GM23338 (cell line): ENCODE data around the gene SMIM5.

Experiments
- CREB1 ChIP-seq: fragments of 250-450 bp; sonication (Bioruptor Pico); IDR thresholded peaks from 2 replicates; pipeline ENCODE4 v1.5.0; 2020; ENCODE audit warnings: low read depth, mild to moderate bottlenecking, moderate library complexity
- CTCF ChIP-seq, 2 experiments: fragments of 200-600 bp in 1 of 2; sonication (generic) in 1 of 2; conservative IDR thresholded peaks; 2 replicates each; pipeline versions ENCODE4 v1.5.1 to v1.6.1; 2016 to 2017; ENCODE audit warnings: antibody characterized with exemption in 2 of 2, low read depth in 2 of 2, mild to moderate bottlenecking in 2 of 2, moderate library complexity in 1 of 2
- ETS1 ChIP-seq: IDR thresholded peaks from 2 replicates; pipeline ENCODE4 v1.6.1; 2016; ENCODE audit warnings: antibody characterized with exemption
- EZH2 ChIP-seq: fragments of 200-600 bp; sonication (generic); IDR thresholded peaks from one replicate; pipeline ENCODE4 v1.8.0; 2017; ENCODE audit warnings: antibody characterized with exemption, mild to moderate bottlenecking, low read depth; ENCODE audit not compliant: unreplicated experiment
- EZH2phosphoT487 ChIP-seq: fragments of 200-600 bp; sonication (generic); IDR thresholded peaks from one replicate; pipeline ENCODE4 v1.8.1; 2018; ENCODE audit warnings: antibody characterized with exemption; ENCODE audit not compliant: unreplicated experiment
- JUNB ChIP-seq: IDR thresholded peaks from one replicate; pipeline ENCODE4 v1.6.1; 2016; ENCODE audit warnings: antibody characterized with exemption; ENCODE audit not compliant: unreplicated experiment
- NANOG ChIP-seq: IDR thresholded peaks from 2 replicates; pipeline ENCODE4 v1.6.1; 2016; ENCODE audit warnings: antibody characterized with exemption, borderline replicate concordance
- POLR2AphosphoS5 ChIP-seq: IDR thresholded peaks from 2 replicates; pipeline ENCODE4 v1.6.1; 2016; ENCODE audit warnings: antibody characterized with exemption, low read depth
- REST ChIP-seq: IDR thresholded peaks from one replicate; pipeline ENCODE4 v1.6.1; 2018; ENCODE audit warnings: antibody characterized with exemption; ENCODE audit not compliant: unreplicated experiment
- STAT1 ChIP-seq: IDR thresholded peaks from one replicate; pipeline ENCODE4 v1.6.1; 2016; ENCODE audit warnings: antibody characterized with exemption; ENCODE audit not compliant: unreplicated experiment
- ZNF114 ChIP-seq: fragments of 250-450 bp; sonication (Bioruptor Pico); IDR thresholded peaks from 2 replicates; pipeline ENCODE4 v1.5.0; 2020; ENCODE audit warnings: mild to moderate bottlenecking, moderate library complexity
- ZNF331 ChIP-seq: fragments of 250-450 bp; sonication (Bioruptor Pico); IDR thresholded peaks from 2 replicates; pipeline ENCODE4 v1.5.0; 2020; ENCODE audit warnings: low read depth, mild to moderate bottlenecking, moderate library complexity
- ZNF462 ChIP-seq: fragments of 250-450 bp; sonication (Bioruptor Pico); IDR thresholded peaks from 2 replicates; pipeline ENCODE4 v1.5.0; 2020; ENCODE audit warnings: mild to moderate bottlenecking, moderate library complexity

- TF ChIP-seq CTCF (conservative IDR thresholded peaks at IDR 0.05; ENCODE audit: low read depth in 2 of 2), result peak; percentile 78 to 87
- TF ChIP-seq POLR2AphosphoS5, result no peak
- no peak for TF ChIP-seq REST
- no peak for TF ChIP-seq EZH2
- TF ChIP-seq CREB1, result no peak
- TF ChIP-seq EZH2phosphoT487, result no peak
- no peak for TF ChIP-seq ZNF114
- TF ChIP-seq NANOG, result no peak
- no peak for TF ChIP-seq STAT1
- TF ChIP-seq ZNF462 (CRISPR knock-in tag), result no peak
- no peak for TF ChIP-seq JUNB
- TF ChIP-seq ETS1, result no peak
- TF ChIP-seq ZNF331, result no peak
Observed at GRCh38 chr17:75625813-75626486, 7.3 kb upstream of the SMIM5 start.
